GM12874 (cell line): ENCODE measurements around the gene CCDC92.

ENCODE experiments used
- CTCF ChIP-seq: IDR thresholded peaks from 2 replicates; pipeline ENCODE4 v1.5.1; 2011; ENCODE audit warnings: low read depth, mild to moderate bottlenecking, control low read depth, low read length, moderate library complexity; ENCODE audit not compliant: insufficient read depth

Gene CCDC92

GRCh38 chr12:123960029-123960735 is 12.4 kb downstream of the CCDC92 start:
- TF ChIP-seq CTCF: no peak

GRCh38 chr12:123958876-123959275 is 13.8 kb downstream of the CCDC92 start:
- no peak for TF ChIP-seq CTCF

- no peak for TF ChIP-seq CTCF
Measured at GRCh38 chr12:123958462-123958861, 14.2 kb downstream of the CCDC92 start.

GRCh38 chr12:123957196-123957595 is 15.4 kb downstream of the CCDC92 start:
- TF ChIP-seq CTCF: no peak

- TF ChIP-seq CTCF: no peak
Measured at GRCh38 chr12:123956249-123956648, 16.4 kb downstream of the CCDC92 start.

- no peak for TF ChIP-seq CTCF
Measured at GRCh38 chr12:123954647-123955350, 17.8 kb downstream of the CCDC92 start.

GRCh38 chr12:123952037-123952436 is 20.6 kb downstream of the CCDC92 start:
- TF ChIP-seq CTCF: no peak
